ENCODE results near the gene MYZAP.

- TF ChIP-seq SP1 (IDR thresholded peaks at IDR 0.05; ENCODE audit: low read depth, low read length), result no peak
- TF ChIP-seq MAFK (IDR thresholded peaks at IDR 0.05; ENCODE audit: low read depth, low read length), result no peak
- TF ChIP-seq CTCF (IDR thresholded peaks at IDR 0.05; ENCODE audit: control extremely low read depth in 1 of 3, insufficient read depth in 1 of 3, low read depth in 1 of 3, low read length in 3 of 3), result peak in 2 of 3 experiments; percentile 15 to 44; a peak in 2 of 4 replicates
- TF ChIP-seq POLR2A (IDR thresholded peaks at IDR 0.05; ENCODE audit: control extremely low read depth in 1 of 2, low read depth in 2 of 2, low read length in 2 of 2), result no peak
- TF ChIP-seq RXRA (IDR thresholded peaks at IDR 0.05; ENCODE audit: insufficient read depth, low read depth, low read length), result no peak
- TF ChIP-seq POLR2AphosphoS5 (IDR thresholded peaks at IDR 0.05; ENCODE audit: low read depth, low read length), result no peak
Observed at GRCh38 chr15:57667171-57667849, 75.6 kb downstream of the MYZAP start.

All from H1 (cell line).